ENCODE measurements around the gene PRKD1. TPM values are rescaled to one million over a fixed set of nuclear protein-coding genes. Genes with fewer than 3 reads are reported as not detected.

The PRKD1 gene
- total RNA-seq, 1 experiment from 2014 or later, result 1.2 TPM

DNA sequence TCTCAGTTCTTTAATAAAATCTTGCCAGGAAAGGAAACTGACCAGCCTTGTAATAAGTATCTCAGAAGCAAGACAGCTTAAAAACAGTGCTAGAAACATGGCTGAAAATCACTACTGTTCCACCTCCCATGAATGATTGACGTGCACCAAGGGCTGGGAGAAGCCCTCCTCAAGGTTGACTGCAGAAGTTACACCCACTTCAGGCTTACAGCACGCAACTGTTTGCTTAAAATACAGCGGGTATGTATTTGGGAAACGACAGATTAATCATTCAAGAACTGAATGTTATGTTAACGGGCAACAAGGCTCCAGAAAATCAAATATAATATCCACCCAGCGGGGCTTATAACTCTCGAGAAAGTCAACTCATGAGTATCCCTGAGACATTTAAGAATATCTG, 22.1 kb downstream of the PRKD1 start:
- H3K4me1 ChIP-seq (ENCODE audit: insufficient read depth, low read length), result peaks cover 20% of the 10 kb centered on the region
- no peaks in the 10 kb centered on the region for H3K27me3 ChIP-seq (ENCODE audit: low read length)
- ATAC-seq, result no peak
- no peak overlapping the region for H2AFZ ChIP-seq (ENCODE audit: low read length)
- H3K36me3 ChIP-seq (ENCODE audit: low read depth, low read length), result no peaks in the 10 kb centered on the region
- H3F3A ChIP-seq (ENCODE audit: low read length, unreplicated experiment), result peaks cover 6% of the 10 kb centered on the region
- no peaks in the 10 kb centered on the region for H3K9me2 ChIP-seq (replicated peaks; ENCODE audit: low read length)
- no peak overlapping the region for H3K27ac ChIP-seq (ENCODE audit: low read length)
- ChIA-PET CTCF (no interaction called here), POLR2A (ENCODE audit: unreplicated experiment) (no interaction called here)
- H3K4me3 ChIP-seq (ENCODE audit: low read length), result no peak overlapping the region
- H3K4me2 ChIP-seq (ENCODE audit: low read length), result no peak overlapping the region
- BruUV-seq (replicated peaks), result no TSS peak
- intact Hi-C loops (cut with micrococcal nuclease), result no loop called here
- H4K20me1 ChIP-seq (ENCODE audit: low read length), result no peaks in the 10 kb centered on the region
- H3K79me2 ChIP-seq (ENCODE audit: low read length), result no peaks in the 10 kb centered on the region
- TF ChIP-seq CTCF (conservative IDR thresholded peaks at IDR 0.05; ENCODE audit: low read depth, low read length) (no peak), EZH2 (IDR thresholded peaks at IDR 0.05; ENCODE audit: low read length, unreplicated experiment) (no peak), EZH2phosphoT487 (IDR thresholded peaks at IDR 0.05; ENCODE audit: borderline replicate concordance, low read length) (no peak)
- no peak overlapping the region for H3K9ac ChIP-seq (ENCODE audit: low read length)
- DNase-seq, result no peak
- no peaks in the 10 kb centered on the region for H3K9me3 ChIP-seq (ENCODE audit: low read length)

GRCh38 chr14:29900609-29901350, 26.9 kb downstream of the PRKD1 start:
- BruUV-seq (replicated peaks), result no TSS peak
- intact Hi-C loops (cut with micrococcal nuclease), result no loop called here
- H3K4me1 ChIP-seq (ENCODE audit: insufficient read depth, low read length), result peaks cover 8% of the 10 kb centered on the region
- H3F3A ChIP-seq (ENCODE audit: low read length, unreplicated experiment), result no peaks in the 10 kb centered on the region
- no peak overlapping the region for H3K27ac ChIP-seq (ENCODE audit: low read length)
- no peak overlapping the region for H2AFZ ChIP-seq (ENCODE audit: low read length)
- no peak for TF ChIP-seq EZH2 (IDR thresholded peaks at IDR 0.05; ENCODE audit: low read length, unreplicated experiment)
- no peak for TF ChIP-seq EZH2phosphoT487 (IDR thresholded peaks at IDR 0.05; ENCODE audit: borderline replicate concordance, low read length)
- H3K4me2 ChIP-seq (ENCODE audit: low read length), result no peak overlapping the region
- ATAC-seq, result no peak
- no peaks in the 10 kb centered on the region for H4K20me1 ChIP-seq (ENCODE audit: low read length)
- CTCF ChIA-PET, result no interaction called here
- POLR2A ChIA-PET (ENCODE audit: unreplicated experiment), result no interaction called here
- no peak for DNase-seq
- H3K27me3 ChIP-seq (ENCODE audit: low read length), result no peaks in the 10 kb centered on the region
- no peaks in the 10 kb centered on the region for H3K36me3 ChIP-seq (ENCODE audit: low read depth, low read length)
- H3K9me2 ChIP-seq (replicated peaks; ENCODE audit: low read length), result no peaks in the 10 kb centered on the region
- H3K4me3 ChIP-seq (ENCODE audit: low read length), result no peak overlapping the region
- no peaks in the 10 kb centered on the region for H3K9me3 ChIP-seq (ENCODE audit: low read length)
- H3K79me2 ChIP-seq (ENCODE audit: low read length), result no peaks in the 10 kb centered on the region
- no peak overlapping the region for H3K9ac ChIP-seq (ENCODE audit: low read length)

DNA sequence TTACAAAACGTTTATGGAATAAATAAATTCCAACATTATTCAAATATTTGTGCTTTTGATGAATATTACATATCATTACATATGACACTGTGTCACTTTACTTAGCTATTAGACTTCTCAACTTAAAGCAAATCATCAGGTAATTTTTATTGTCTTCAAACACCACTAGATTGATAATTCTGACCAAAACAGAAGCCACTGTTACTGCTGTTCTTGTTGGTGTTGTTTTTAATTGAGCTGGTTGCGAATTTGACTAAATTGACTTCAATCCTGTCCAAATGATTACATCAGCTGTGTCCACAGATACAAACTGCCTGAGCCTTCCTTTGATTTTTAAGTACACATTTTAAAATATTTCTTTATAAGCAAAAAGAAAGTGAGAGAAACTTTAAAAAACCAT, 29.2 kb downstream of the PRKD1 start:
- Histone ChIP-seq H4K20me1 (ENCODE audit: low read length) (no peaks in the 10 kb centered on the region), H3K4me2 (ENCODE audit: low read length) (no peak overlapping the region), H3K27ac (ENCODE audit: low read length) (no peak overlapping the region), H3K79me2 (ENCODE audit: low read length) (no peaks in the 10 kb centered on the region), H3F3A (ENCODE audit: low read length, unreplicated experiment) (no peaks in the 10 kb centered on the region), H3K4me3 (ENCODE audit: low read length) (no peak overlapping the region), H3K27me3 (ENCODE audit: low read length) (no peaks in the 10 kb centered on the region), H3K9me3 (ENCODE audit: low read length) (no peaks in the 10 kb centered on the region), H3K9me2 (replicated peaks; ENCODE audit: low read length) (no peaks in the 10 kb centered on the region), H2AFZ (ENCODE audit: low read length) (no peak overlapping the region), H3K36me3 (ENCODE audit: low read depth, low read length) (no peaks in the 10 kb centered on the region), H3K4me1 (ENCODE audit: insufficient read depth, low read length) (peaks cover 12% of the 10 kb centered on the region), H3K9ac (ENCODE audit: low read length) (no peak overlapping the region)
- no TSS peak for BruUV-seq (replicated peaks)
- intact Hi-C loops (cut with micrococcal nuclease), result loop anchor here (5.0 kb wide), 2 partner anchors 76 to 151 kb away; no protein-coding TSS in a partner anchor
- ChIA-PET CTCF (no interaction called here), POLR2A (ENCODE audit: unreplicated experiment) (no interaction called here)
- no peak for TF ChIP-seq EZH2 (IDR thresholded peaks at IDR 0.05; ENCODE audit: low read length, unreplicated experiment)
- no peak for TF ChIP-seq EZH2phosphoT487 (IDR thresholded peaks at IDR 0.05; ENCODE audit: borderline replicate concordance, low read length)
- no peak for TF ChIP-seq CTCF (conservative IDR thresholded peaks at IDR 0.05; ENCODE audit: low read depth, low read length)
- ATAC-seq (no peak), DNase-seq (no peak)
